H1 (cell line): ENCODE results near the gene MIEN1. TPM values are rescaled to one million over a fixed set of nuclear protein-coding genes. Genes with fewer than 3 reads are reported as not detected.

Experiments
- CTCF ChIA-PET: fragments of 300-600 bp; sonication (Branson Sonifier 250); formaldehyde crosslinking; loops from one replicate; lab custom pipeline; 2021; ENCODE audit not compliant: partially characterized antibody; lab: Charles Lee
- POLR2A ChIA-PET: fragments of 300-600 bp; sonication (Branson Sonifier 250); formaldehyde crosslinking; loops from one replicate; lab custom pipeline; 2021; ENCODE audit warnings: inconsistent platforms; ENCODE audit not compliant: partially characterized antibody; lab: Charles Lee
- DNase-seq, 2 experiments: peaks; one replicate each; pipeline versions ENCODE4 v3.0.0 to v3.0.0-alpha.2; 2010 to 2022; ENCODE audit warnings: low spot score in 2 of 2, low read depth in 1 of 2, mixed read lengths in 1 of 2
- FAIRE-seq: peaks from 2 replicates; lab custom pipeline; 2011; peaks lifted over from hg19 to GRCh38; lab: Jason Lieb, UNC
- H2AFZ ChIP-seq: 2 replicates; pipeline ENCODE4 v1.8.1; 2012; ENCODE audit warnings: low read length, inconsistent platforms
- H2AK5ac ChIP-seq: 2 replicates; pipeline ENCODE4 v1.6.1; 2013; ENCODE audit warnings: low read depth, low read length
- H2BK120ac ChIP-seq: replicated peaks from 2 replicates; pipeline ENCODE3; 2013; ENCODE audit warnings: low read depth, low read length, inconsistent platforms
- H2BK12ac ChIP-seq: 2 replicates; pipeline ENCODE4 v1.6.1; 2013; ENCODE audit warnings: low read depth, low read length
- H2BK15ac ChIP-seq: 2 replicates; pipeline ENCODE4 v1.6.1; 2013; ENCODE audit warnings: low read length
- H2BK20ac ChIP-seq: 2 replicates; pipeline ENCODE4 v1.6.1; 2013; ENCODE audit warnings: low read length
- H2BK5ac ChIP-seq: 2 replicates; pipeline ENCODE4 v1.6.1; 2013; ENCODE audit warnings: low read depth, low read length
- H3K14ac ChIP-seq: 2 replicates; pipeline ENCODE4 v1.6.1; 2013; ENCODE audit warnings: inconsistent platforms; ENCODE audit not compliant: insufficient read length
- H3K18ac ChIP-seq: 2 replicates; pipeline ENCODE4 v1.6.1; 2013; ENCODE audit warnings: low read length; ENCODE audit errors: extremely low read depth
- H3K23ac ChIP-seq: 2 replicates; pipeline ENCODE4 v1.6.1; 2013; ENCODE audit warnings: inconsistent platforms; ENCODE audit not compliant: insufficient read length
- H3K23me2 ChIP-seq: 2 replicates; pipeline ENCODE4 v1.6.1; 2013; ENCODE audit warnings: low read depth, low read length
- H3K27ac ChIP-seq: 2 replicates; pipeline ENCODE4 v1.6.1; 2011; ENCODE audit warnings: low read depth, low read length, inconsistent platforms
- H3K27me3 ChIP-seq, 4 experiments: replicated peaks in 1 of 4; 1 replicate in 1 of 4; 2 replicates in 3 of 4; pipeline versions ENCODE4 v1.6.1 to v1.8.1; 2011 to 2013; ENCODE audit warnings: low read length in 3 of 4, mild to moderate bottlenecking in 3 of 4, inconsistent platforms in 2 of 4, mixed read lengths in 2 of 4, moderate library complexity in 1 of 4; ENCODE audit not compliant: control insufficient read depth in 3 of 4, insufficient read depth in 3 of 4; ENCODE audit errors: extremely low read depth in 1 of 4
- H3K36me3 ChIP-seq, 4 experiments: 2 replicates each; pipeline versions ENCODE4 v1.6.1 to v1.8.1; 2011 to 2013; ENCODE audit warnings: mild to moderate bottlenecking in 4 of 4, low read length in 3 of 4, moderate library complexity in 2 of 4, control low read depth in 1 of 4, inconsistent platforms in 1 of 4; ENCODE audit not compliant: insufficient read depth in 4 of 4, control insufficient read depth in 2 of 4
- H3K4ac ChIP-seq: replicated peaks from 2 replicates; pipeline ENCODE3; 2013; ENCODE audit warnings: low read length, low read depth, mixed read lengths, inconsistent platforms; ENCODE audit not compliant: insufficient read length
- H3K4me1 ChIP-seq, 4 experiments: replicated peaks in 1 of 4; 1 replicate in 1 of 4; 2 replicates in 3 of 4; pipeline versions ENCODE4 v1.6.1 to v1.8.1; 2011 to 2013; ENCODE audit warnings: low read length in 3 of 4, inconsistent platforms in 2 of 4, mixed read lengths in 1 of 4; ENCODE audit not compliant: insufficient read depth in 4 of 4, control insufficient read depth in 3 of 4
- H3K4me2 ChIP-seq, 2 experiments: 2 replicates each; pipeline versions ENCODE4 v1.6.1 to v1.8.1; 2011 to 2013; ENCODE audit warnings: low read depth in 2 of 2, low read length in 2 of 2, control low read depth in 1 of 2, inconsistent platforms in 1 of 2, mild to moderate bottlenecking in 1 of 2; ENCODE audit not compliant: insufficient read depth in 1 of 2
- H3K4me3 ChIP-seq, 4 experiments: fragments of 200-600, 300-600 bp in 1 of 4; sonication (generic), shearing (Covaris generic), sonication (Bioruptor Twin) in 1 of 4; 2 replicates each; pipeline versions ENCODE4 v1.5.1 to v1.8.1; 2011 to 2016; ENCODE audit warnings: low read length in 4 of 4, low read depth in 3 of 4, control low read depth in 2 of 4, inconsistent platforms in 2 of 4, mild to moderate bottlenecking in 2 of 4, mixed read lengths in 1 of 4, moderate library complexity in 1 of 4; ENCODE audit not compliant: insufficient read depth in 2 of 4; ENCODE audit errors: extremely low read depth in 1 of 4
- H3K56ac ChIP-seq: replicated peaks from 2 replicates; pipeline ENCODE3; 2013; ENCODE audit warnings: low read depth, mild to moderate bottlenecking, mixed read lengths, low read length, inconsistent platforms; ENCODE audit not compliant: insufficient read length
- H3K79me1 ChIP-seq: 2 replicates; pipeline ENCODE4 v1.6.1; 2013; ENCODE audit warnings: low read depth, low read length, control low read depth
- H3K79me2 ChIP-seq, 2 experiments: 2 replicates each; pipeline versions ENCODE4 v1.6.1 to v1.8.1; 2012 to 2013; ENCODE audit warnings: low read length in 2 of 2, mild to moderate bottlenecking in 2 of 2, inconsistent platforms in 1 of 2; ENCODE audit not compliant: insufficient read depth in 2 of 2, control insufficient read depth in 1 of 2
- H3K9ac ChIP-seq, 4 experiments: replicated peaks in 1 of 4; 1 replicate in 1 of 4; 2 replicates in 3 of 4; pipeline versions ENCODE4 v1.6.1 to v1.8.1; 2011 to 2013; ENCODE audit warnings: low read depth in 3 of 4, low read length in 3 of 4, control low read depth in 2 of 4, mild to moderate bottlenecking in 2 of 4, moderate library complexity in 2 of 4, inconsistent platforms in 1 of 4; ENCODE audit errors: extremely low read depth in 1 of 4
- H3K9me3 ChIP-seq, 2 experiments: 2 replicates each; pipeline versions ENCODE4 v1.6.1 to v1.8.1; 2012 to 2013; ENCODE audit warnings: mild to moderate bottlenecking in 2 of 2, moderate library complexity in 2 of 2, control low read depth in 1 of 2, inconsistent platforms in 1 of 2, low read depth in 1 of 2, low read length in 1 of 2, mixed read lengths in 1 of 2; ENCODE audit not compliant: insufficient read depth in 2 of 2
- H4K20me1 ChIP-seq, 2 experiments: replicated peaks in 1 of 2; 2 replicates each; pipeline versions ENCODE3 to v1.8.1; 2011 to 2013; ENCODE audit warnings: inconsistent platforms in 2 of 2, low read length in 2 of 2, mild to moderate bottlenecking in 1 of 2; ENCODE audit not compliant: insufficient read depth in 2 of 2, control insufficient read depth in 1 of 2
- H4K5ac ChIP-seq: 2 replicates; pipeline ENCODE4 v1.6.1; 2013; ENCODE audit warnings: low read length, low read depth, mixed read lengths, inconsistent platforms; ENCODE audit not compliant: insufficient read length
- H4K8ac ChIP-seq: 2 replicates; pipeline ENCODE4 v1.8.0; 2013; ENCODE audit warnings: mild to moderate bottlenecking, moderate library complexity, low read length, inconsistent platforms; ENCODE audit not compliant: insufficient read depth; ENCODE audit errors: extremely low read depth
- H4K91ac ChIP-seq: replicated peaks from 2 replicates; pipeline ENCODE3; 2013; ENCODE audit warnings: low read length, mixed read lengths, inconsistent platforms; ENCODE audit not compliant: insufficient read length
- ATF3 ChIP-seq: IDR thresholded peaks from 2 replicates; pipeline ENCODE4 v1.6.1; 2011; ENCODE audit warnings: low read depth, mild to moderate bottlenecking, low read length; ENCODE audit not compliant: insufficient read depth
- BRCA1 ChIP-seq: IDR thresholded peaks from 2 replicates; pipeline ENCODE4 v1.6.1; 2012; ENCODE audit warnings: low read depth, low read length, improper control_type of control experiment
- EP300 ChIP-seq, 2 experiments: IDR thresholded peaks; 1 replicate in 1 of 2; 2 replicates in 1 of 2; pipeline ENCODE4 v1.6.1; 2011 to 2012; ENCODE audit warnings: low read depth in 2 of 2, low read length in 2 of 2, mild to moderate bottlenecking in 2 of 2, borderline replicate concordance in 1 of 2, inconsistent platforms in 1 of 2, moderate library complexity in 1 of 2
- FOSL1 ChIP-seq: IDR thresholded peaks from 2 replicates; pipeline ENCODE4 v1.6.1; 2011; ENCODE audit warnings: mild to moderate bottlenecking, low read depth, low read length, moderate library complexity; ENCODE audit not compliant: insufficient read depth
- POU5F1 ChIP-seq: IDR thresholded peaks from 2 replicates; pipeline ENCODE4 v1.6.1; 2011; ENCODE audit warnings: low read depth, mild to moderate bottlenecking, low read length, moderate library complexity
- SRF ChIP-seq: IDR thresholded peaks from 2 replicates; pipeline ENCODE4 v1.6.1; 2011; ENCODE audit warnings: mild to moderate bottlenecking, low read depth, low read length, moderate library complexity
- TAF7 ChIP-seq: optimal IDR thresholded peaks from 2 replicates; pipeline ENCODE3; 2011; ENCODE audit warnings: low read depth, mild to moderate bottlenecking, inconsistent platforms, low read length, moderate library complexity, borderline replicate concordance
- USF2 ChIP-seq: IDR thresholded peaks from 2 replicates; pipeline ENCODE4 v1.6.1; 2011; ENCODE audit warnings: low read length, improper control_type of control experiment
- WGBS, 2 experiments: shearing (Covaris generic) in 1 of 2; methylation state at CpG; one replicate each; pipeline versions ENCODE4 v1.1.6 to v1.1.7; 2013 to 2015; ENCODE audit warnings: low lambda C conversion rate in 2 of 2, mixed read lengths in 2 of 2, inconsistent platforms in 1 of 2, low coverage in 1 of 2, missing lambda C conversion rate in 1 of 2; ENCODE audit not compliant: insufficient replicate concordance in 2 of 2, insufficient coverage in 1 of 2, insufficient read length in 1 of 2; ENCODE audit errors: extremely low coverage in 1 of 2, missing lambda C conversion rate in 1 of 2; 5-methylcytosine and 5-hydroxymethylcytosine counted together
- polyA plus RNA-seq, 7 experiments: library from polyadenylated mRNA; depleted of rRNA in 3 of 7; stranded (reverse) in 5 of 7; unstranded in 2 of 7; fragments of >200 nt in 5 of 7; fragments of 200-250 nt in 2 of 7; gene quantifications; 1 replicate in 5 of 7; 2 replicates in 1 of 7; 4 replicates in 1 of 7; pipeline versions ENCODE4 v1.2.1 to v1.2.3, GENCODE V29; 2011 to 2013; ENCODE audit warnings: missing spikeins in 2 of 7, mixed read lengths in 2 of 7
- total RNA-seq: library from RNA; stranded (reverse); fragmentation: NEBNext Ultra II Directional; extraction: Animal tissue kit (Norgen Biotek cat#: 25700); gene quantifications from 2 replicates; pipeline ENCODE4 v1.2.1, GENCODE V29; 2021

The MIEN1 gene
- total and polyA plus RNA-seq, 2 of the 8 experiments (the other 6 are each of a cell fraction or from before 2014, with no cell fraction given): 29.6 to 54.9 TPM

- no peak for DNase-seq
- no peak overlapping the region for H4K91ac ChIP-seq
- peak overlapping the region; percentile 88 to 94 for H3K4me2 ChIP-seq
- peaks cover 3 to 17% (median 9%) of the 10 kb centered on the region in 4 experiments; a peak in 7 of 8 replicates for H3K36me3 ChIP-seq
- H3K9ac ChIP-seq: no peak overlapping the region
- no peaks in the 10 kb centered on the region for H3K27me3 ChIP-seq
- H4K8ac ChIP-seq: no peak overlapping the region
- peaks cover 42 to 98% of the 10 kb centered on the region in 2 experiments for H3K79me2 ChIP-seq
- no peak overlapping the region for H3K23ac ChIP-seq
- H3K56ac ChIP-seq: no peak overlapping the region
- H3K4ac ChIP-seq: no peak overlapping the region
- 85% methylated on average over 12 of the region's 12 CpGs; no CpG with 5 or more reads in 1 of the 2 experiments for WGBS, 2 experiments
- no peak for FAIRE-seq
- ChIA-PET CTCF (interaction anchor here (0.6 to 52.4 kb wide), 11 partner anchors 7 to 69 kb away, joined by 3 to 1885 read pairs (median 5); partner anchors contain the start of genes MIEN1, PPP1R1B and STARD3), POLR2A (interaction anchor here (0.6 to 38.1 kb wide), 8 partner anchors 12 to 262 kb away, joined by 3 to 708 read pairs (median 6); partner anchors contain the start of genes MIEN1, PGAP3, PNMT and TCAP)
- H3K9me3 ChIP-seq: no peaks in the 10 kb centered on the region
- no peak overlapping the region for H2BK15ac ChIP-seq
- no peak overlapping the region for H2BK12ac ChIP-seq
- H3K79me1 ChIP-seq: peaks cover 22% of the 10 kb centered on the region
- peaks cover 21 to 26% of the 10 kb centered on the region in 2 experiments for H4K20me1 ChIP-seq
- H2AK5ac ChIP-seq: no peak overlapping the region
- no peak overlapping the region for H3K27ac ChIP-seq
- H2BK5ac ChIP-seq: peak overlapping the region; percentile 75; the same call in 1 of the 2 replicates
- no peak overlapping the region for H4K5ac ChIP-seq
- H2BK20ac ChIP-seq: no peak overlapping the region
- peaks cover 12 to 43% (median 27%) of the 10 kb centered on the region in 4 experiments for H3K4me1 ChIP-seq
- peak overlapping the region in 1 of 4 experiments; percentile 94; a peak in 2 of 8 replicates for H3K4me3 ChIP-seq
- peaks cover 13% of the 10 kb centered on the region for H3K23me2 ChIP-seq
- no peak overlapping the region for H2BK120ac ChIP-seq
- H2AFZ ChIP-seq: no peak overlapping the region
- H3K14ac ChIP-seq: no peak overlapping the region
- H3K18ac ChIP-seq: no peak overlapping the region
- TF ChIP-seq SRF (no peak), EP300 (IDR thresholded peaks at IDR 0.05; ENCODE audit: borderline replicate concordance in 1 of 2, low read depth in 2 of 2, low read length in 2 of 2) (no peak), BRCA1 (no peak), FOSL1 (no peak), POU5F1 (no peak), TAF7 (no peak), USF2 (no peak), ATF3 (no peak)
These were observed 27.1 kb downstream of the MIEN1 start for GRCh38 chr17:39702901-39703893.
